Right cardiac atrium (tissue), 5 donors: ENCODE data around the gene KLF7. TPM values are rescaled to one million over a fixed set of nuclear protein-coding genes. Genes with fewer than 3 reads are reported as not detected.
A peak's percentile ranks its signal among the peaks of the same experiment; 100 is the strongest.

Experiments used
- ATAC-seq, 2 donors: fragments of 200-7000 bp; cut with Tn5 transposase; one replicate each; pipeline versions ENCODE4 v1.8.0 to v1.9.1; 2020; ENCODE audit warnings: moderate library complexity in 2 of 2, mild to moderate bottlenecking in 1 of 2
- DNase-seq, 3 donors: peaks; one replicate each; pipeline ENCODE4 v3.0.0-alpha.2; 2020
- H3K27ac ChIP-seq: one replicate; pipeline ENCODE4 v1.5.1; 2013; ENCODE audit warnings: mild to moderate bottlenecking, low read length, control low read depth, moderate library complexity
- H3K27me3 ChIP-seq: one replicate; pipeline ENCODE4 v1.6.1; 2013; ENCODE audit not compliant: control insufficient read depth, insufficient read depth
- H3K4me1 ChIP-seq: one replicate; pipeline ENCODE4 v1.6.1; 2013; ENCODE audit warnings: low read length; ENCODE audit not compliant: control insufficient read depth, insufficient read depth
- H3K4me3 ChIP-seq: one replicate; pipeline ENCODE4 v1.5.1; 2013; ENCODE audit warnings: low read length, control low read depth
- H3K9me3 ChIP-seq: one replicate; pipeline ENCODE4 v1.6.1; 2013; ENCODE audit warnings: low read length; ENCODE audit not compliant: control insufficient read depth
- WGBS: extraction: QIAGEN DNeasy Blood & Tissue Kit; methylation state at CpG from one replicate; pipeline ENCODE4 v1.1.7; 2013; 5-methylcytosine and 5-hydroxymethylcytosine counted together
- intact Hi-C, 4 donors: fragments of 100-400 bp; cut with DNase I; formaldehyde crosslinking; loops; one replicate each; pipeline versions ENCODE4 v1.11.0 to v1.14.0; 2022 to 2023
- polyA plus RNA-seq: library from polyadenylated mRNA; stranded (reverse); fragments of 200-250 nt; gene quantifications from one replicate; pipeline ENCODE4 v1.2.3, GENCODE V29; 2013
- total RNA-seq, 4 donors: library from RNA; stranded (reverse); fragmentation: NEBNext Ultra II Directional; extraction: Animal tissue kit (Norgen Biotek cat#: 25700); gene quantifications; one replicate each; pipeline ENCODE4 v1.2.1, GENCODE V29; 2021
- donor health status: healthy with polysubstance abuse.
- donor health status: DM: no; HTN: yes; CAD: no.
- donor health status: DM: no; HTN: no; CAD: no.
- donor health status: DM: no; HTN: yes; CAD: no; lungs with severe emphysema.
- donor health status: DM: yes; HTN: yes; CAD: no.

KLF7 gene
- total and polyA plus RNA-seq, 5 donors: 6.0 to 35.6 (median 22.7) TPM

- WGBS: 21% methylated on average over 12 of the region's 12 CpGs
- ATAC-seq (peak; percentile 53 to 66), DNase-seq (peak in 1 of 3 donors; percentile 61)
- no peaks in the 10 kb centered on the region for H3K9me3 ChIP-seq
- intact Hi-C loops: no loop called here
- H3K4me3 ChIP-seq: peak overlapping the region; percentile 23
- no peaks in the 10 kb centered on the region for H3K27me3 ChIP-seq
- peaks cover 3% of the 10 kb centered on the region for H3K4me1 ChIP-seq
- peak overlapping the region; percentile 50 for H3K27ac ChIP-seq
These were observed 91.7 kb downstream of the KLF7 start for GRCh38 chr2:207073801-207074678.

- intact Hi-C loops: no loop called here
- Histone ChIP-seq H3K4me3 (no peak overlapping the region), H3K27me3 (no peaks in the 10 kb centered on the region), H3K9me3 (no peaks in the 10 kb centered on the region), H3K27ac (no peak overlapping the region), H3K4me1 (peaks cover 3% of the 10 kb centered on the region)
- DNase-seq (no peak), ATAC-seq (no peak)
These were observed 92.3 kb downstream of the KLF7 start for GRCh38 chr2:207073412-207073800.

- WGBS: 90% methylated on average over 1 of the region's 1 CpG
These were observed 93.2 kb downstream of the KLF7 start for GRCh38 chr2:207072571-207072970.

GRCh38 chr2:207071820-207072219 is 93.9 kb downstream of the KLF7 start:
- intact Hi-C loops: no loop called here
- Histone ChIP-seq H3K4me3 (no peak overlapping the region), H3K4me1 (peaks cover 3% of the 10 kb centered on the region), H3K27ac (no peak overlapping the region), H3K27me3 (no peaks in the 10 kb centered on the region), H3K9me3 (no peaks in the 10 kb centered on the region)
- DNase-seq (no peak), ATAC-seq (no peak)
- WGBS: 86% methylated on average over 4 of the region's 4 CpGs

More at GRCh38 chr2:207072571-207072970, 93.2 kb downstream of the KLF7 start:
- ATAC-seq: no peak
- no peak overlapping the region for H3K4me3 ChIP-seq
- H3K27ac ChIP-seq: no peak overlapping the region
- intact Hi-C loops: no loop called here
- DNase-seq: no peak
- H3K9me3 ChIP-seq: no peaks in the 10 kb centered on the region
- no peaks in the 10 kb centered on the region for H3K27me3 ChIP-seq
- H3K4me1 ChIP-seq: peaks cover 3% of the 10 kb centered on the region

- DNase-seq: no peak
- H3K27ac ChIP-seq: no peak overlapping the region
- H3K9me3 ChIP-seq: no peaks in the 10 kb centered on the region
- H3K4me1 ChIP-seq: no peaks in the 10 kb centered on the region
- intact Hi-C loops: no loop called here
- 40% methylated on average over 5 of the region's 5 CpGs for WGBS
- H3K27me3 ChIP-seq: no peaks in the 10 kb centered on the region
- ATAC-seq: peak; percentile 39 to 40
- no peak overlapping the region for H3K4me3 ChIP-seq
These were observed 98.3 kb downstream of the KLF7 start for GRCh38 chr2:207067473-207067872.

- Histone ChIP-seq H3K4me3 (no peak overlapping the region), H3K9me3 (no peaks in the 10 kb centered on the region), H3K4me1 (no peaks in the 10 kb centered on the region), H3K27me3 (no peaks in the 10 kb centered on the region), H3K27ac (no peak overlapping the region)
- no peak for ATAC-seq
- WGBS: 40% methylated on average over 3 of the region's 3 CpGs
- intact Hi-C loops: no loop called here
- no peak for DNase-seq
These were observed 98.8 kb downstream of the KLF7 start for GRCh38 chr2:207066791-207067460.

- no peak overlapping the region for H3K27ac ChIP-seq
- H3K27me3 ChIP-seq: no peaks in the 10 kb centered on the region
- H3K4me1 ChIP-seq: no peaks in the 10 kb centered on the region
- 63% methylated on average over 2 of the region's 2 CpGs for WGBS
- H3K9me3 ChIP-seq: no peaks in the 10 kb centered on the region
- ATAC-seq (no peak), DNase-seq (no peak)
- no peak overlapping the region for H3K4me3 ChIP-seq
- intact Hi-C loops: no loop called here
These were observed 99.6 kb downstream of the KLF7 start for GRCh38 chr2:207066166-207066565.

- ATAC-seq (peak; percentile 33 to 87), DNase-seq (peak in 1 of 3 donors; percentile 45)
- Histone ChIP-seq H3K4me3 (no peak overlapping the region), H3K27me3 (no peaks in the 10 kb centered on the region), H3K4me1 (no peaks in the 10 kb centered on the region), H3K27ac (no peak overlapping the region), H3K9me3 (no peaks in the 10 kb centered on the region)
- 73% methylated on average over 11 of the region's 11 CpGs for WGBS
- intact Hi-C loops: no loop called here
These were observed 101.5 kb downstream of the KLF7 start for GRCh38 chr2:207064128-207064690.

GRCh38 chr2:207061181-207061580 is 104.6 kb downstream of the KLF7 start:
- H3K9me3 ChIP-seq: no peaks in the 10 kb centered on the region
- ATAC-seq (no peak), DNase-seq (no peak)
- WGBS: 83% methylated on average over 1 of the region's 1 CpG
- H3K27ac ChIP-seq: no peak overlapping the region
- no peaks in the 10 kb centered on the region for H3K4me1 ChIP-seq
- H3K4me3 ChIP-seq: no peak overlapping the region
- H3K27me3 ChIP-seq: no peaks in the 10 kb centered on the region
- intact Hi-C loops: no loop called here

GRCh38 chr2:207055257-207055656 is 110.5 kb downstream of the KLF7 start:
- no peaks in the 10 kb centered on the region for H3K27me3 ChIP-seq
- no peak for DNase-seq
- ATAC-seq: no peak
- intact Hi-C loops: no loop called here
- H3K27ac ChIP-seq: no peak overlapping the region
- 82% methylated on average over 6 of the region's 6 CpGs for WGBS
- H3K4me3 ChIP-seq: no peak overlapping the region
- no peaks in the 10 kb centered on the region for H3K9me3 ChIP-seq
- no peaks in the 10 kb centered on the region for H3K4me1 ChIP-seq

- intact Hi-C loops: no loop called here
- Histone ChIP-seq H3K4me1 (no peaks in the 10 kb centered on the region), H3K4me3 (no peak overlapping the region), H3K9me3 (no peaks in the 10 kb centered on the region), H3K27me3 (no peaks in the 10 kb centered on the region), H3K27ac (no peak overlapping the region)
- DNase-seq (no peak), ATAC-seq (no peak)
- 87% methylated on average over 4 of the region's 4 CpGs for WGBS
These were observed 111.2 kb downstream of the KLF7 start for GRCh38 chr2:207054521-207054920.
